H9 (cell line): ENCODE data around the gene SLC23A3. TPM values are rescaled to one million over a fixed set of nuclear protein-coding genes. Genes with fewer than 3 reads are reported as not detected.

ENCODE experiments used
- DNase-seq: peaks from one replicate; pipeline ENCODE4 v3.0.0-alpha.2; 2017
- H2AFZ ChIP-seq: one replicate; pipeline ENCODE4 v1.6.1; 2013; ENCODE audit warnings: mild to moderate bottlenecking, low read length, control low read depth, moderate library complexity
- H2AK5ac ChIP-seq: 2 replicates; pipeline ENCODE4 v1.6.1; 2013; ENCODE audit warnings: low read length, control low read depth, mixed read lengths; ENCODE audit not compliant: insufficient read length
- H2BK120ac ChIP-seq: one replicate; pipeline ENCODE4 v1.6.1; 2013; ENCODE audit warnings: low read depth, mild to moderate bottlenecking, low read length, control low read depth, inconsistent platforms; ENCODE audit not compliant: poor library complexity, severe bottlenecking
- H2BK12ac ChIP-seq: 2 replicates; pipeline ENCODE4 v1.6.1; 2013; ENCODE audit warnings: low read length, control low read depth, mixed read lengths, low read depth; ENCODE audit not compliant: insufficient read length
- H2BK15ac ChIP-seq: 2 replicates; pipeline ENCODE4 v1.6.1; 2013; ENCODE audit warnings: low read depth, low read length, control low read depth
- H2BK20ac ChIP-seq: one replicate; pipeline ENCODE4 v1.6.1; 2013; ENCODE audit warnings: low read depth, mild to moderate bottlenecking, low read length, control low read depth, inconsistent platforms; ENCODE audit not compliant: poor library complexity, severe bottlenecking
- H2BK5ac ChIP-seq: 2 replicates; pipeline ENCODE4 v1.6.1; 2013; ENCODE audit warnings: low read length, control low read depth, mixed read lengths; ENCODE audit not compliant: insufficient read length
- H3K14ac ChIP-seq: 2 replicates; pipeline ENCODE4 v1.6.1; 2013; ENCODE audit warnings: low read length, control low read depth; ENCODE audit not compliant: insufficient read depth
- H3K18ac ChIP-seq: 2 replicates; pipeline ENCODE4 v1.6.1; 2013; ENCODE audit warnings: low read depth, mild to moderate bottlenecking, mixed read lengths, low read length, control low read depth; ENCODE audit not compliant: insufficient read length
- H3K23ac ChIP-seq: 2 replicates; pipeline ENCODE4 v1.6.1; 2013; ENCODE audit warnings: low read length, control low read depth, mixed read lengths, low read depth; ENCODE audit not compliant: insufficient read length
- H3K23me2 ChIP-seq: 2 replicates; pipeline ENCODE4 v1.6.1; 2013; ENCODE audit warnings: low read depth, mild to moderate bottlenecking, mixed read lengths, low read length, control low read depth; ENCODE audit not compliant: insufficient read length, poor library complexity, severe bottlenecking
- H3K27ac ChIP-seq: 2 replicates; pipeline ENCODE4 v1.5.1; 2013; ENCODE audit warnings: low read length, control low read depth, mixed read lengths, low read depth; ENCODE audit not compliant: insufficient read length
- H3K27me3 ChIP-seq: 2 replicates; pipeline ENCODE4 v1.6.1; 2013; ENCODE audit warnings: low read length, control low read depth, inconsistent platforms; ENCODE audit not compliant: insufficient read depth
- H3K4ac ChIP-seq: 2 replicates; pipeline ENCODE4 v1.6.1; 2013; ENCODE audit warnings: low read depth, mild to moderate bottlenecking, control low read depth, inconsistent platforms, low read length, moderate library complexity
- H3K4me1 ChIP-seq: 2 replicates; pipeline ENCODE4 v1.6.1; 2013; ENCODE audit warnings: low read length, control low read depth, inconsistent platforms; ENCODE audit not compliant: insufficient read depth
- H3K4me2 ChIP-seq: 2 replicates; pipeline ENCODE4 v1.6.1; 2013; ENCODE audit warnings: low read length, control low read depth, mixed read lengths; ENCODE audit not compliant: insufficient read length, insufficient read depth
- H3K56ac ChIP-seq: 2 replicates; pipeline ENCODE4 v1.6.1; 2013; ENCODE audit warnings: low read depth, mild to moderate bottlenecking, mixed read lengths, low read length, control low read depth; ENCODE audit not compliant: insufficient read length
- H3K79me1 ChIP-seq: 2 replicates; pipeline ENCODE4 v1.6.1; 2013; ENCODE audit warnings: low read depth, mild to moderate bottlenecking, moderate library complexity, low read length, control low read depth, inconsistent platforms; ENCODE audit not compliant: insufficient read depth, poor library complexity, severe bottlenecking
- H3K79me2 ChIP-seq: 2 replicates; pipeline ENCODE4 v1.6.1; 2013; ENCODE audit warnings: low read length, control low read depth, inconsistent platforms; ENCODE audit not compliant: insufficient read depth
- H3K9ac ChIP-seq: 2 replicates; pipeline ENCODE4 v1.6.1; 2013; ENCODE audit warnings: low read length, control low read depth, mixed read lengths; ENCODE audit not compliant: insufficient read length; ENCODE audit errors: extremely low read depth
- H3K9me3 ChIP-seq: one replicate; pipeline ENCODE4 v1.6.1; 2013; ENCODE audit warnings: low read depth, low read length, inconsistent platforms; ENCODE audit not compliant: control insufficient read depth
- H3T11ph ChIP-seq: one replicate; pipeline ENCODE4 v1.6.1; 2013; ENCODE audit warnings: mild to moderate bottlenecking, low read length, control low read depth, inconsistent platforms
- H4K20me1 ChIP-seq: one replicate; pipeline ENCODE4 v1.6.1; 2013; ENCODE audit not compliant: control insufficient read depth, insufficient read length, insufficient read depth
- H4K5ac ChIP-seq: 2 replicates; pipeline ENCODE4 v1.6.1; 2013; ENCODE audit warnings: low read depth, mild to moderate bottlenecking, mixed read lengths, low read length, control low read depth; ENCODE audit not compliant: insufficient read length
- H4K8ac ChIP-seq: replicated peaks from 2 replicates; pipeline ENCODE4 v1.6.1; 2013; ENCODE audit warnings: low read length, control low read depth, mixed read lengths, low read depth; ENCODE audit not compliant: insufficient read length
- H4K91ac ChIP-seq: 2 replicates; pipeline ENCODE4 v1.6.1; 2013; ENCODE audit warnings: low read depth, mild to moderate bottlenecking, moderate library complexity, mixed read lengths, low read length, control low read depth; ENCODE audit not compliant: insufficient read length
- H3K27ac Mint-ChIP-seq, 3 experiments: 2 replicates in 2 of 3; 3 replicates in 1 of 3; pipeline ENCODE4 v1.8.0; 2020 to 2021; ENCODE audit warnings: mixed read lengths in 3 of 3, mild to moderate bottlenecking in 1 of 3, moderate library complexity in 1 of 3
- H3K27me3 Mint-ChIP-seq: 2 replicates; pipeline ENCODE4 v1.8.0; 2021; ENCODE audit warnings: low read depth, mild to moderate bottlenecking, moderate library complexity, mixed read lengths
- H3K36me3 Mint-ChIP-seq, 3 experiments: 2 replicates in 2 of 3; 3 replicates in 1 of 3; pipeline ENCODE4 v1.8.0; 2020 to 2021; ENCODE audit warnings: low read depth in 3 of 3, mixed read lengths in 3 of 3; ENCODE audit not compliant: insufficient read depth in 1 of 3
- H3K4me1 Mint-ChIP-seq, 2 experiments: 2 replicates each; pipeline ENCODE4 v1.8.0; 2020; ENCODE audit warnings: mixed read lengths in 2 of 2
- H3K4me3 Mint-ChIP-seq, 2 experiments: 2 replicates in 1 of 2; 3 replicates in 1 of 2; pipeline ENCODE4 v1.8.0; 2020 to 2021; ENCODE audit warnings: mild to moderate bottlenecking in 2 of 2, mixed read lengths in 2 of 2, moderate library complexity in 1 of 2
- H3K9me3 Mint-ChIP-seq, 2 experiments: 2 replicates in 1 of 2; 3 replicates in 1 of 2; pipeline ENCODE4 v1.8.0; 2020; ENCODE audit warnings: mild to moderate bottlenecking in 2 of 2, mixed read lengths in 2 of 2, moderate library complexity in 1 of 2
- WGBS: extraction: QIAGEN DNeasy Blood & Tissue Kit; methylation state at CpG from one replicate; pipeline ENCODE4 v1.1.7; 2013; ENCODE audit warnings: missing lambda C conversion rate, low lambda C conversion rate, mixed read lengths; ENCODE audit not compliant: insufficient read length; ENCODE audit errors: extremely low coverage; 5-methylcytosine and 5-hydroxymethylcytosine counted together
- total RNA-seq: library from RNA; stranded (reverse); gene quantifications from 2 replicates; pipeline ENCODE4 v1.2.1, GENCODE V29; 2021
- TF ChIP-seq, protein P1 (sequence below): fragments of 200-600 bp; sonication (generic); conservative IDR thresholded peaks from 3 replicates; pipeline ENCODE4 v1.8.0; 2021; ENCODE audit warnings: antibody characterized with exemption, mild to moderate bottlenecking

Gene SLC23A3
- total RNA-seq, 1 experiment from 2014 or later = 1.2 TPM

GRCh38 chr2:219198974-219199373 is 29.1 kb upstream of the SLC23A3 start:
- H3K27me3 Mint-ChIP-seq = peaks cover 15% of the 10 kb centered on the region
- H2BK5ac ChIP-seq = no peak overlapping the region
- H3K79me1 ChIP-seq = no peaks in the 10 kb centered on the region
- H3K4me2 ChIP-seq = no peak overlapping the region
- H3K14ac ChIP-seq = no peak overlapping the region
- no peaks in the 10 kb centered on the region for H4K20me1 ChIP-seq
- H3K9me3 ChIP-seq = no peaks in the 10 kb centered on the region
- 0 out of 5 replicates have a peak overlapping the region, but pooled peaks of 1 of the 2 experiments have one; percentile 18 for H3K4me3 Mint-ChIP-seq
- H2AFZ ChIP-seq = no peak overlapping the region
- no peak overlapping the region for H2BK20ac ChIP-seq
- H3K27ac Mint-ChIP-seq = no peak overlapping the region
- H2BK12ac ChIP-seq = no peak overlapping the region
- no peak overlapping the region for H3K18ac ChIP-seq
- no peak overlapping the region for H2BK120ac ChIP-seq
- H4K91ac ChIP-seq = no peak overlapping the region
- peaks cover 4 to 6% of the 10 kb centered on the region in 2 experiments; a peak in 3 of 5 replicates for H3K9me3 Mint-ChIP-seq
- no peak overlapping the region for H2AK5ac ChIP-seq
- no peak overlapping the region for H3K9ac ChIP-seq
- peaks cover 2 to 4% (median 3%) of the 10 kb centered on the region in 3 experiments; a peak in 4 of 7 replicates for H3K36me3 Mint-ChIP-seq
- H3K79me2 ChIP-seq = no peaks in the 10 kb centered on the region
- H3K23me2 ChIP-seq = no peaks in the 10 kb centered on the region
- no peak overlapping the region for H2BK15ac ChIP-seq
- TF ChIP-seq, protein P1, sequence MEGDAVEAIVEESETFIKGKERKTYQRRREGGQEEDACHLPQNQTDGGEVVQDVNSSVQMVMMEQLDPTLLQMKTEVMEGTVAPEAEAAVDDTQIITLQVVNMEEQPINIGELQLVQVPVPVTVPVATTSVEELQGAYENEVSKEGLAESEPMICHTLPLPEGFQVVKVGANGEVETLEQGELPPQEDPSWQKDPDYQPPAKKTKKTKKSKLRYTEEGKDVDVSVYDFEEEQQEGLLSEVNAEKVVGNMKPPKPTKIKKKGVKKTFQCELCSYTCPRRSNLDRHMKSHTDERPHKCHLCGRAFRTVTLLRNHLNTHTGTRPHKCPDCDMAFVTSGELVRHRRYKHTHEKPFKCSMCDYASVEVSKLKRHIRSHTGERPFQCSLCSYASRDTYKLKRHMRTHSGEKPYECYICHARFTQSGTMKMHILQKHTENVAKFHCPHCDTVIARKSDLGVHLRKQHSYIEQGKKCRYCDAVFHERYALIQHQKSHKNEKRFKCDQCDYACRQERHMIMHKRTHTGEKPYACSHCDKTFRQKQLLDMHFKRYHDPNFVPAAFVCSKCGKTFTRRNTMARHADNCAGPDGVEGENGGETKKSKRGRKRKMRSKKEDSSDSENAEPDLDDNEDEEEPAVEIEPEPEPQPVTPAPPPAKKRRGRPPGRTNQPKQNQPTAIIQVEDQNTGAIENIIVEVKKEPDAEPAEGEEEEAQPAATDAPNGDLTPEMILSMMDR = no peak
- no peak overlapping the region for H3K27ac ChIP-seq
- no peak overlapping the region for H3K23ac ChIP-seq
- no peaks in the 10 kb centered on the region for H3K27me3 ChIP-seq
- WGBS = no CpG with 5 or more reads among the region's 5 CpGs
- DNase-seq = peak; percentile 12
- no peak overlapping the region for H3T11ph ChIP-seq
- H4K8ac ChIP-seq = no peak overlapping the region
- no peaks in the 10 kb centered on the region for H3K4me1 ChIP-seq
- H4K5ac ChIP-seq = no peak overlapping the region
- H3K4ac ChIP-seq = no peak overlapping the region
- H3K4me1 Mint-ChIP-seq = peaks cover 11 to 20% of the 10 kb centered on the region in 2 experiments
- no peak overlapping the region for H3K56ac ChIP-seq
